ENCODE measurements around the gene TRIM56. TPM values are rescaled to one million over a fixed set of nuclear protein-coding genes. Genes with fewer than 3 reads are reported as not detected.
"Not testable (repeated sequence)": the region's sequence is repeated elsewhere in the genome, so short reads cannot be mapped to it uniquely, and the experiment has no call there.

The TRIM56 gene
- total RNA-seq, 1 experiment from 2014 or later = 9.4 TPM

DNA sequence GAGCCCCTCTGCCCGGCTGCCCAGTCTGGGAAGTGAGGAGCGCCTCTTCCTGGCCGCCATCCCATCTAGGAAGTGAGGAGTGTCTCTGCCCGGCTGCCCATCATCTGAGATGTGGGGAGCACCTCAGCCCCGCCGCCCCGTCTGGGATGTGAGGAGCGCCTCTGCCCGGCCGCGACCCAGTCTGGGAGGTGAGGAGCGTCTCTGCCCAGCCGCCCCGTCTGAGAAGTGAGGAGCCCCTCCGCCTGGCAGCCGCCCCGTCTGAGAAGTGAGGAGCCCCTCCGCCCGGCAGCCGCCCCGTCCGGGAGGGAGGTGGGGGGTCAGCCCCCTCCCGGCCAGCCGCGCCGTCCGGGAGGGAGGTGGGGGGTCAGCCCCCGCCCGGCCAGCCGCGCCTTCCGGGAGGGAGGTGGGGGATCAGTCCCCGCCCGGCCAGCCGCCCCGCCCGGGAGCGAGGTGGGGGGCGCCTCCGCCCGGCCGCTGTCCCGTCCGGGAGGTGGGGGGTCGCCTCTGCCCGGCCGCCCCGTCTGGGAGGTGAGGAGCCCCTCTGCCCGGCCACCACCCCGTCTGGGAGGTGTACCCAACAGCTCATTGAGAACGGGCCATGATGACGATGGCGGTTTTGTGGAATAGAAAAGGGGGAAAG is 7.1 kb downstream of the TRIM56 start:
- DNase-seq (ENCODE audit: low spot score) = not testable (repeated sequence)

DNA sequence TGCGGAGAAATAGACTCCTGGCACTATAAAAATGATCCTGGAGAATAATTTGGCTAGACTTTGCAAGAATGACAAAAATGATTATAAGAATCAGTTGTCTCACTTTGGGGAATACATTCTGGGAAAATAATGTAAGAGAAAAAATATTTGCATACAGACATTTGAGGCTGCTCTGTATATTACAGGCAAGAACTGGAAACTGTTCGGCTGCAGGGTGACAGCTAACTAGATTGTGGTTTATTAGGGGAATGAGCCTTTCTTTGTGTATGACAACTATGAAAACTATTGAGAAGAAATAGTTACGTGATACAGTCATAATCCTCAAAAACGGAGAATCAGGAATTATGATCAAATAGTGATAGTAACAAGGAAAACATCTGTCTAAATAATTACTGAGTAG is 8.6 kb downstream of the TRIM56 start:
- DNase-seq (ENCODE audit: low spot score) = peak; percentile 74

GRCh38 chr7:101094376-101094775 is 9.1 kb downstream of the TRIM56 start:
- DNase-seq (ENCODE audit: low spot score) = no peak

GRCh38 chr7:101094791-101095375 is 9.6 kb downstream of the TRIM56 start:
- peak; percentile 80 for DNase-seq (ENCODE audit: low spot score)

DNA sequence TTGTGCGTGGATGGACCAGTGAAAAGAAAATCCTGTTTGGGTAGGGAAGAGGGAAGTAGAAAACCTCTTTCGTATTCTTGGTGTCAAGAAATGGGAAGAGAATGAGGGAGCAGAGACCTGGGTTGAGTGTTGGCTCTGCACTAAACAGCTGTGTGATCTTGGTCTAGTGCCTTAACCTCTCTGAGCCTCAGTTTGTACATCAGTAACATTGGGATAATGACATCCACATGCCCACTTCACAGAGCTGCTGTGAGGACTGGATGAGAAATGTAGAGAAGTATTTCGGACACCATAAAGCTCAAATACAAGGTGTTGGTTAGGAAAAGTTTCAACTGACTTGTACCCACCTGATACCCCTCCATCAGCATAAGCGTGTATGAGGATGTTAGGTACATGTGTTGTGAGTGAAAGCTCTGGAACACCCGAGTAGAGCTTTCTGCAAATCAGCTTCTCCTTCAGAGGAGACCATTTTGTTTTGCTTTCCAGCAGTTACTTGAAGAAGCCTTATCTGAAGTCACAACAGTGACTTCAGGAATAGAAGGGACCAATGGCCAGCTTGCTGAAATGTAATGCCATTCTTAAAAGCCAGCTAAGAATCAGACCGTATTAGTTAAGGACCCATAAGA is 11.2 kb downstream of the TRIM56 start:
- DNase-seq (ENCODE audit: low spot score) = no peak

GRCh38 chr7:101096957-101097347 is 11.7 kb downstream of the TRIM56 start:
- DNase-seq (ENCODE audit: low spot score) = no peak

DNA sequence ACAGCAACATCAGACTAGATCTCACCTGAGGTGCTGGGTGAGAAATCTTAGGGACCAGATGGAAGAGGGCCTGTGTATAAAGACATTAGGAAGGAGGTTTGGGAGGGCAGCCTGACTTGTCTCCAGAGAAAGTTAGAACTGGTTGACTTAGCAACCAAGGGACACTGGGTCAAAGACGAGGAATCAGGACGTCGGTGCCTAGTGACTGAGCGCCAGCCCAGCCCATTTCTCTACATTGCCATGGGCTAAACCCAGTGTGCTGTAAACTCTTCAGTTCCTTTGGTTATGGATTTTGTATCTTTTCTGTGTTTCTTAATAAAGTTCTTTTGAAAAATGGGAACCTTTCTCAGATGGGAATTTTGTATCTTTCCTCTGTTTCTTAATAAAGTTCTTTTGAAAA is 12.3 kb downstream of the TRIM56 start:
- DNase-seq (ENCODE audit: low spot score) = no peak

- DNase-seq (ENCODE audit: low spot score) = peak; percentile 99
Measured at GRCh38 chr7:101099969-101100781, 14.9 kb downstream of the TRIM56 start.

GRCh38 chr7:101100858-101101847 is 15.9 kb downstream of the TRIM56 start:
- peak; percentile 42 for DNase-seq (ENCODE audit: low spot score)

DNA sequence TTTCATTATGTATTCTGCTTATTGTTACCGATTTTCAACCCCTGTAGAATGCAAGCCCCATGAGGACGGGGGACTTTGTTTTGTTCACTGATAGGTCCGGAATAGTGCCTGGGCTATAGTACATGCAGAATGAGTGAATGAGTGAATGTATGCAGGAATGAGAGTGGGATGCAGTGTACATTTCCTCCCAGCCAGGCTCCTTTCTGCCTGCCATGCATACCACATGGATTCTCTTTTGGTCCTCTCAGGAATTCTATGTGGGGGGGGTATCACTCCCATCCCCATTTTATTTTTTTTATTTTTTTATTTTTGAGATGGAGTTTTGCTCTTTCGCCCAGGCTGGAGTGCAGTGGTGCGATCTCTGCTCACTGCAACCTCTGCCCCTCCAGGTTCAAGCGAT is 16.7 kb downstream of the TRIM56 start:
- no peak for DNase-seq (ENCODE audit: low spot score)

- DNase-seq (ENCODE audit: low spot score) = not testable (repeated sequence)
Measured at GRCh38 chr7:101103701-101104100, 18.4 kb downstream of the TRIM56 start.

DNA sequence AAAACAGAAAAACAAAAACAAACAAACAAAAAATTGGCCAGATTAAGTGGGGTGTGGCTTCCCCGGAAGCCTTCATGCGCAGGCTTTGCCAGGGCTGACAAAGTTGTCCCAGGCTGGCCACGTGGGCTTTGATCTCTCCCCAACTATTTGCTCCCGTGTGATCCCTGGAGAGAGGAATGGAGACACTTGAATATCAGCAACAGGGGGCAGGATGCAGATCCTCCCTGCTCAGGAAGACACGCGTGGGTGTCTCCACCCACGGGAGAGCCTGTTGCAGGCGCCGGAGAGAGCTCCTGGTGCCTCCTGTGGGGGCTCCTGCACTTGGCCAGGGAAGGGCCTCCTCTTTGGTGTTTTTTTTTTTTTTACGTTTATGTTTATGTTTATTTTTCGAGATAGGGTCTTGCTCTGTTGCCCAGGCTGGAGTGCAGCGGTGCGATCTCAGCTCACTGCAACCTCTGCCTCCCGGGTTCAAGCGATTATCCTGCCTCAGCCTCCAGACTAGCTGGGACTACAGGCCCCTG is 19.0 kb downstream of the TRIM56 start:
- DNase-seq (ENCODE audit: low spot score) = no peak

- peak; percentile 68 for DNase-seq (ENCODE audit: low spot score)
Measured at GRCh38 chr7:101104799-101105198, 19.5 kb downstream of the TRIM56 start.

DNA sequence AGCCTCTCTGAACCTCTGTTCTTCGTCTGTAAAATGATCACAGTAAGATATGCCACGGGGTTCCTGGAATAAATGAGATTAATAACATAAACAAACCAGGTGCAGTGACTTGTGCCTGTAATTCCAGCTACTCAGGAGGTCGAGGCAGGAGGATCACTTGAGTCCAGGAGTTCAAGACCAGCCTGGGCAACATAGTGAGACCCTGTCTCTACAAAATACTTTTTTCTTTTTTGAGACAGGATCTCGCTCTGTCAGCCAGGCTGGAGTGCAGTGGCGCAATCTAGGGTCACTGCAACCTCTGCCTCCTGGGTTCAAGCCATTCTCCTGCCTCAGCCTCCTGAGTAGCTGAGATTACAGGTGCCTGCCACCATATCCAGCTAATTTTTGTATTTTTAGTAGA is 20.0 kb downstream of the TRIM56 start:
- DNase-seq (ENCODE audit: low spot score) = not testable (repeated sequence)

GRCh38 chr7:101106386-101106785 is 21.1 kb downstream of the TRIM56 start:
- DNase-seq (ENCODE audit: low spot score) = no peak

GRCh38 chr7:101108330-101108857 is 23.1 kb downstream of the TRIM56 start:
- peak; percentile 66 for DNase-seq (ENCODE audit: low spot score)

DNA sequence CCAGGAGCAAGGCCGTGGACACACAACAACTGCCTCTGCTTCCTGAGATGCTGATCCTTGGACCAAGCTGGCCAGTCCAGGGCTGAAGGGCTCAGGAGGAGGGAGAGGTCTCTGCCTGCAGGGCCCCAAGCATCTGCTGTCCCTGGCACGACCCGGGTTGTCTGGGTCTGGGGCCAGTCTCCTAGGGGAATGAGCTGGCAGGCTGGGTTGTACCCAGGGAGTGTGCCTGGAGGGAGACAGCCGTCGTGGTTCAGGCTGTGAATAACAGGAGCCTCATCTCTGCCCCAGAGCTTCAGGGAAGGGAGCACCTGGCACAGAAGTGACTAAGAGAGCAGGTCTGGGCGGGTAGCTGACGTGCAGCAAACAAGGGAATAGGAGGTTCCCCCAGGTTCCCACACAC is 23.7 kb downstream of the TRIM56 start:
- DNase-seq (ENCODE audit: low spot score) = peak; percentile 58

DNA sequence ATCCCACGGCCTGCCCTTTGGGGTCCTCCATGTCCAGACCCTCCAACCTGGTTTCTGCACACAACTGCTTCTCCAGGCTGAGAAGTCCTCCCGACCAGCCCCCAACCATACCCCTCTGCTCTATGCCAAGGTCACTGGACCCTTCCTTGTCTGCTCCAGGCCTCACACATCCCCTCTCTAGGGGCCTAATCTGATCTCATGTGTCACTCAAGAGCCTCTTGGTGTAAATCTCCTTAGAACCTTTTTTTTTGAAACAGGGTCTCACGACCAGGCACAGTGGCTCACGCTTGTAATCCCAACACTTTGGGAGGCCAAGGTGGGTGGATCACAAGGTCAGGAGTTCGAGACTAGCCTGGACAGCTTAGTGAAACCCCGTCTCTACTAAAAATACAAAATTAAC is 24.1 kb downstream of the TRIM56 start:
- no peak for DNase-seq (ENCODE audit: low spot score)

DNA sequence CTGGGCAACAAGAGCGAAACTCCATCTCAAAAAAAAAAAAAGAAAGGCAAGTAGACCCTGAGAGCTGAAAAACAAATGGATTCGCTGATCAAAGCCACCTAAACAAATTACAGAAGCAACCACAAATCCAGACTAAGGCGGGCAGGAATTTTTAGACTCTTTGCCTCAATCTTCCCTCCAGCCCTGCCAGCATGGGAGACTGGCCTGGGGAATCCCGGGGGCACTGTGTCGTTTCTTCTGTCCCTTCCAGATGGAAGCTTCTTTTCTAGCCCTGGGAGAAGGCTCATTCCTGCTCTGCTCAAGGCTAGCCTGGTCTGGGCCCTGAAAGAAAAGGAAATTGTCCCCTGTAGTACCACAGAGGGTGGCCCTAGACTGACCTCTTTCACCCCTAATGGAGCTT is 26.0 kb downstream of the TRIM56 start:
- DNase-seq (ENCODE audit: low spot score) = no peak

DNA sequence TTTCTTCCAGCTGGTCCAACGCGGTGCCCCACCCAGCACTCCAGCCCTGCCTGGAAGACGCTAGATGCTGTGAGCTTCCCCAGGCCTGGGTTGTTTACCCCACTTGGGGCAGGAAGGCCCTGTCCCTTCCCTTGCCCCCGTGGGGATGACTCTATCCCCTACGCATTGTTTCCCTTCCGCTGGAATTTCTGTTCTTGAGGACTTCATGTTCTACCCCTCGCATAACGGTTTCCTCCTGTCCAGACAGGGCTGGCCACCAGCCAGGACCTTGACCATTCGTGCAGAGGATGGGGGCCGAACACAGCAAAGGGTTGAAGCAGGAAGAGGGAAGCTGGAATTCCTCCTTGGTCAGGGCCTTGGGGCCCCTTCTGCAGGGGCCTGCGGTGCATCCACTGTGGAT is 27.0 kb downstream of the TRIM56 start:
- DNase-seq (ENCODE audit: low spot score) = no peak

DNA sequence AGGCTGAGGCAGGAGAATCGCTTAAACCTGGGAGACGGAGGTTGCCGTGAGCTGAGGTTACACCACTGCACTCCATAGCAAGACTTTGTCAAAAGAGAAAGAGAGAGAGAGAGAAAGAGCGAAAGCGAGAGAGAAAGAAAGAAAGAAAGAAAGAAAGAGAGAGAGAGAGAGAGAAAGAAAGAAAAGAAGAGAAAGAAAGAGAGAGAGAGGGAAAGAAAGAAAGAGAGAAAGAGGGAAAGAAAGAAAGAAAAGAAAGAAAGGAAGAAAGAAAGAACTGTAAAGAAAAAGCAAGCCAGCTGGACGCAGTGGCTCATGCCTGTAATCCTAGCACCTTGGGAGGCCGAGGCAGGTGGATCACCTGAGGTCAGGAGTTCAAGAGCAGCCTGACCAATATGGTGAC is 27.9 kb downstream of the TRIM56 start:
- DNase-seq (ENCODE audit: low spot score) = not testable (repeated sequence)

Measured in A172 (cell line).